GM12878 (cell line): Measurements from ENCODE around the gene TBC1D30. TPM values are rescaled to one million over a fixed set of nuclear protein-coding genes. Genes with fewer than 3 reads are reported as not detected.
A peak's percentile ranks its signal among the peaks of the same experiment; 100 is the strongest.

ENCODE experiments used
- ATAC-seq: fragments of 200-7000 bp; cut with Tn5 transposase; 3 replicates; pipeline ENCODE4 v1.9.1; 2020; ENCODE audit warnings: mild to moderate bottlenecking, moderate library complexity
- BruUV-seq: library from RNA; stranded (reverse); fragments of 400-500 nt; replicated peaks from 2 replicates; lab custom pipeline; 2021; lab: Mats Ljungman, UMichigan
- CTCF ChIA-PET: fragments of 300-600 bp; sonication (Branson Sonifier 250); formaldehyde crosslinking; extraction: SDS; loops from one replicate; lab custom pipeline; 2021; ENCODE audit warnings: inconsistent platforms; lab: Yijun Ruan, JAX
- POLR2A ChIA-PET: fragments of 350-600 bp; formaldehyde crosslinking; extraction: SDS; loops from one replicate; lab custom pipeline; 2021; ENCODE audit warnings: inconsistent platforms; lab: Charles Lee
- RAD21 ChIA-PET: fragments of 300-600 bp; sonication (Branson Sonifier 250); formaldehyde crosslinking; loops from one replicate; lab custom pipeline; 2023; ENCODE audit warnings: antibody characterized with exemption; ENCODE audit not compliant: unreplicated experiment; lab: Charles Lee
- SMC1A ChIA-PET: fragments of 300-600 bp; sonication (Branson Sonifier 250); formaldehyde crosslinking; loops from one replicate; lab custom pipeline; 2023; ENCODE audit not compliant: unreplicated experiment, uncharacterized antibody; lab: Charles Lee
- DNase-seq: peaks from one replicate; pipeline ENCODE4 v3.0.0-alpha.2; 2011; ENCODE audit warnings: low read depth, low spot score
- FAIRE-seq: peaks from 3 replicates; lab custom pipeline; 2011; peaks lifted over from hg19 to GRCh38; lab: Jason Lieb, UNC
- H2AFZ ChIP-seq: 2 replicates; pipeline ENCODE4 v1.6.0; 2011; ENCODE audit warnings: low read depth, low read length, control low read depth; ENCODE audit not compliant: control insufficient read depth
- H3K27ac ChIP-seq: 2 replicates; pipeline ENCODE4 v1.5.1; 2011; ENCODE audit warnings: control low read depth; ENCODE audit not compliant: control insufficient read depth, insufficient read depth
- H3K27me3 ChIP-seq, 2 experiments: replicated peaks in 1 of 2; 2 replicates each; pipeline versions ENCODE4 v1.6.0 to v1.6.1; 2011; ENCODE audit warnings: low read length in 1 of 2; ENCODE audit not compliant: control insufficient read depth in 2 of 2, insufficient read depth in 2 of 2
- H3K36me3 ChIP-seq, 2 experiments: 2 replicates each; pipeline ENCODE4 v1.5.1; 2011; ENCODE audit warnings: low read length in 1 of 2; ENCODE audit not compliant: control insufficient read depth in 2 of 2, insufficient read depth in 2 of 2
- H3K4me1 ChIP-seq: 2 replicates; pipeline ENCODE4 v1.6.1; 2011; ENCODE audit warnings: mild to moderate bottlenecking, low read length, moderate library complexity, mixed read lengths; ENCODE audit not compliant: control insufficient read depth, insufficient read depth
- H3K4me2 ChIP-seq: 2 replicates; pipeline ENCODE4 v1.6.0; 2011; ENCODE audit warnings: control low read depth; ENCODE audit not compliant: control insufficient read depth, insufficient read depth
- H3K4me3 ChIP-seq: fragments of 200-600 bp; sonication (generic); 2 replicates; pipeline ENCODE4 v1.5.1; 2016
- H3K79me2 ChIP-seq: 2 replicates; pipeline ENCODE4 v1.6.0; 2011; ENCODE audit warnings: low read length; ENCODE audit not compliant: control insufficient read depth, insufficient read depth
- H3K9ac ChIP-seq: 2 replicates; pipeline ENCODE4 v1.8.0; 2011; ENCODE audit warnings: low read length, control low read depth, mixed read lengths; ENCODE audit not compliant: control insufficient read depth, insufficient read depth
- H3K9me3 ChIP-seq: replicated peaks from 3 replicates; pipeline ENCODE4 v1.5.1; 2011; ENCODE audit warnings: mild to moderate bottlenecking, low read length; ENCODE audit not compliant: control insufficient read depth, insufficient read depth
- H4K20me1 ChIP-seq: 2 replicates; pipeline ENCODE4 v1.6.0; 2011; ENCODE audit not compliant: control insufficient read depth, insufficient read depth
- BCL3 ChIP-seq: IDR thresholded peaks from 2 replicates; pipeline ENCODE4 v1.6.1; 2011; ENCODE audit warnings: borderline replicate concordance, low read depth, mild to moderate bottlenecking, moderate library complexity, low read length; ENCODE audit not compliant: insufficient read depth, poor library complexity, severe bottlenecking
- CHD4 ChIP-seq: fragments of 200-600 bp; sonication (generic); IDR thresholded peaks from 2 replicates; pipeline ENCODE4 v1.6.1; 2016; ENCODE audit warnings: mild to moderate bottlenecking
- IRF3 ChIP-seq: fragments of 450-650 bp; IDR thresholded peaks from 2 replicates; pipeline ENCODE4 v1.6.1; 2014; ENCODE audit warnings: mild to moderate bottlenecking
- MLLT1 ChIP-seq: fragments of 450-650 bp; IDR thresholded peaks from 2 replicates; pipeline ENCODE4 v1.6.1; 2016; ENCODE audit warnings: mild to moderate bottlenecking
- MYB ChIP-seq: fragments of 150-350 bp; IDR thresholded peaks from 2 replicates; pipeline ENCODE4 v1.6.1; 2014; ENCODE audit warnings: mild to moderate bottlenecking, low read depth, low read length, borderline replicate concordance
- NFYA ChIP-seq: IDR thresholded peaks from 2 replicates; pipeline ENCODE4 v1.6.1; 2011; ENCODE audit warnings: low read depth, mild to moderate bottlenecking, low read length, improper control_type of control experiment, borderline replicate concordance
- PKNOX1 ChIP-seq: fragments of 450-650 bp; IDR thresholded peaks from 2 replicates; pipeline ENCODE4 v1.6.1; 2016; ENCODE audit warnings: mild to moderate bottlenecking
- PML ChIP-seq: IDR thresholded peaks from 2 replicates; pipeline ENCODE4 v1.6.1; 2012; ENCODE audit warnings: low read length, inconsistent platforms
- RFX5 ChIP-seq: IDR thresholded peaks from 2 replicates; pipeline ENCODE4 v1.6.1; 2011; ENCODE audit warnings: low read depth, low read length, improper control_type of control experiment
- SIX5 ChIP-seq: IDR thresholded peaks from 2 replicates; pipeline ENCODE4 v1.6.1; 2011; ENCODE audit warnings: mild to moderate bottlenecking, low read depth, low read length, moderate library complexity; ENCODE audit not compliant: severe bottlenecking
- SPI1 ChIP-seq: IDR thresholded peaks from 2 replicates; pipeline ENCODE4 v1.6.1; 2011; ENCODE audit warnings: low read depth, mild to moderate bottlenecking, low read length, moderate library complexity, borderline replicate concordance; ENCODE audit not compliant: insufficient read depth
- TARDBP ChIP-seq: IDR thresholded peaks from 2 replicates; pipeline ENCODE4 v1.6.1; 2016; ENCODE audit warnings: borderline replicate concordance
- ZNF274 ChIP-seq: IDR thresholded peaks from one replicate; pipeline ENCODE4 v1.8.0; 2011; ENCODE audit not compliant: insufficient read length, insufficient read depth
- ZNF384 ChIP-seq: IDR thresholded peaks from 2 replicates; pipeline ENCODE4 v1.6.1; 2012; ENCODE audit warnings: low read depth, mild to moderate bottlenecking, low read length, improper control_type of control experiment, borderline replicate concordance
- ZNF622 ChIP-seq: fragments of 450-650 bp; IDR thresholded peaks from 2 replicates; pipeline ENCODE4 v1.6.1; 2017; ENCODE audit warnings: mild to moderate bottlenecking, inconsistent platforms
- WGBS: methylation state at CpG from one replicate; pipeline ENCODE4 v1.1.6; 2016; ENCODE audit warnings: low lambda C conversion rate; ENCODE audit not compliant: insufficient replicate concordance, insufficient coverage; ENCODE audit errors: missing lambda C conversion rate; 5-methylcytosine and 5-hydroxymethylcytosine counted together
- in situ Hi-C: fragments of 300-500 bp; cut with MboI; formaldehyde crosslinking; loops from 9 replicates; pipeline ENCODE4 v1.14.3; 2018; ENCODE audit warnings: mixed read lengths
- intact Hi-C: fragments of 100-400 bp; cut with micrococcal nuclease; formaldehyde crosslinking; loops from one replicate; pipeline ENCODE4 v1.14.2; 2022; ENCODE audit not compliant: unreplicated experiment
- polyA plus RNA-seq, 11 experiments: library from polyadenylated mRNA; depleted of rRNA in 4 of 11; unstranded in 6 of 11; stranded (reverse) in 5 of 11; fragments of >200 nt; fragmentation: Nextera tagmentation in 4 of 11; fragmentation: Illumina TruSeq in 1 of 11; extraction: Ambion mirVana in 4 of 11; extraction: Trizol in 1 of 11; gene quantifications; 1 replicate in 1 of 11; 2 replicates in 10 of 11; pipeline versions ENCODE4 v1.2.1 to v1.2.3, GENCODE V29; 2011 to 2016; ENCODE audit warnings: inconsistent platforms in 2 of 11, missing spikeins in 2 of 11, low read depth in 1 of 11
- total RNA-seq, 4 experiments: library from RNA; depleted of rRNA in 3 of 4; stranded (reverse); fragments of >200 nt in 3 of 4; fragmentation: Illumina TruSeq in 1 of 4; extraction: Trizol in 1 of 4; gene quantifications; 2 replicates each; pipeline versions ENCODE4 v1.2.1 to v1.2.3, GENCODE V29; 2013 to 2021

The TBC1D30 gene
- total and polyA plus RNA-seq, 10 of the 15 experiments (the other 5 are each of a cell fraction or from before 2014, with no cell fraction given) = 1.2 to 23.3 (median 11.1) TPM

- H3K4me2 ChIP-seq = peak overlapping the region; percentile 5; the same call in 1 of the 2 replicates
- DNase-seq (no peak), ATAC-seq (peak; percentile 68), FAIRE-seq (peak; percentile 57)
- peak overlapping the region; percentile 43; the same call in 1 of the 2 replicates for H2AFZ ChIP-seq
- RAD21 ChIA-PET = interaction anchor here (0.8 to 1.6 kb wide), 2 partner anchors 75 to 82 kb away, joined by 5 to 8 read pairs; no protein-coding TSS in a partner anchor
- no peak overlapping the region for H3K27ac ChIP-seq
- no peaks in the 10 kb centered on the region for H3K79me2 ChIP-seq
- H3K9ac ChIP-seq = no peak overlapping the region
- H3K27me3 ChIP-seq = no peaks in the 10 kb centered on the region
- in situ Hi-C loops = no loop called here
- peaks cover 6% of the 10 kb centered on the region; the same call in 2 of the 3 replicates for H3K9me3 ChIP-seq
- H3K4me3 ChIP-seq = no peak overlapping the region
- intact Hi-C loops = no loop called here
- POLR2A ChIA-PET = no interaction called here
- no peaks in the 10 kb centered on the region for H3K36me3 ChIP-seq
- CTCF ChIA-PET = interaction anchor here (1.2 to 9.1 kb wide), 4 partner anchors 12 to 80 kb away, joined by 4 to 192 read pairs (median 7); no protein-coding TSS in a partner anchor
- H4K20me1 ChIP-seq = no peaks in the 10 kb centered on the region
- H3K4me1 ChIP-seq = peaks cover 7% of the 10 kb centered on the region
- SMC1A ChIA-PET = interaction anchor here (1.0 to 1.7 kb wide), 5 partner anchors 12 to 86 kb away, joined by 3 to 6 read pairs (median 5); no protein-coding TSS in a partner anchor
- under 1% methylated on average over 5 of the region's 5 CpGs for WGBS
- no TSS peak for BruUV-seq
- TF ChIP-seq RFX5 = no peak
- TF ChIP-seq MLLT1 = no peak
- TF ChIP-seq TARDBP = no peak
- no peak for TF ChIP-seq PKNOX1
- TF ChIP-seq NFYA = no peak
- TF ChIP-seq BCL3 = no peak
- no peak for TF ChIP-seq ZNF622
- no peak for TF ChIP-seq PML
- no peak for TF ChIP-seq CHD4
- TF ChIP-seq IRF3 = no peak
- TF ChIP-seq SIX5 = no peak
- no peak for TF ChIP-seq ZNF384
- no peak for TF ChIP-seq ZNF274
- TF ChIP-seq SPI1 = no peak
- TF ChIP-seq MYB = no peak
Observed at GRCh38 chr12:64808110-64808509, 16.3 kb upstream of the TBC1D30 start.
